HCT116 (cell line): Measurements from ENCODE around the gene ITM2B. TPM values are rescaled to one million over a fixed set of nuclear protein-coding genes. Genes with fewer than 3 reads are reported as not detected.

Experiments used
- ATAC-seq: fragments of 200-7000 bp; cut with Tn5 transposase; 2 replicates; pipeline ENCODE4 v1.9.1; 2020; ENCODE audit warnings: mild to moderate bottlenecking, moderate library complexity
- BruUV-seq: library from RNA; stranded (reverse); fragments of 400-500 nt; replicated peaks from 2 replicates; lab custom pipeline; 2021; lab: Mats Ljungman, UMichigan
- CTCF ChIA-PET: fragments of 300-600 bp; sonication (Branson Sonifier 250); formaldehyde crosslinking; loops from one replicate; lab custom pipeline; 2021; ENCODE audit warnings: antibody characterized with exemption; lab: Charles Lee
- POLR2A ChIA-PET: fragments of 300-600, 350-600 bp; sonication (Branson Sonifier 250); formaldehyde crosslinking; loops from one replicate; lab custom pipeline; 2021; ENCODE audit warnings: antibody characterized with exemption; lab: Charles Lee
- RAD21 ChIA-PET, 2 experiments: fragments of 300-600 bp; sonication (Branson Sonifier 250); formaldehyde crosslinking; loops; one replicate each; lab custom pipeline; 2023; ENCODE audit warnings: low total read pairs in 2 of 2; ENCODE audit not compliant: uncharacterized antibody in 2 of 2, unreplicated experiment in 2 of 2, low non-redundant PET in 1 of 2; lab: Charles Lee
- DNase-seq: peaks from one replicate; pipeline ENCODE4 v3.0.0-alpha.2; 2010; ENCODE audit warnings: low read depth, low spot score
- H2AFZ ChIP-seq: fragments of 200-600 bp; shearing (Covaris generic), sonication (generic); 2 replicates; pipeline ENCODE4 v1.6.1; 2017; ENCODE audit warnings: low read depth, mixed run types, mixed read lengths, antibody characterized with exemption, low read length; ENCODE audit not compliant: poor library complexity, severe bottlenecking
- H3K27ac ChIP-seq: 2 replicates; pipeline ENCODE4 v1.5.1; 2012; ENCODE audit warnings: low read depth, low read length
- H3K27me3 ChIP-seq: fragments of 200-600 bp; sonication (generic); 2 replicates; pipeline ENCODE4 v1.6.1; 2016; ENCODE audit warnings: mixed run types, low read length, mixed read lengths; ENCODE audit not compliant: insufficient read depth
- H3K36me3 ChIP-seq, 2 experiments: fragments of 200-500 bp in 1 of 2; fragments of 200-600 bp in 1 of 2; sonication (Bioruptor generic) in 1 of 2; sonication (generic) in 1 of 2; 2 replicates each; pipeline versions ENCODE4 v1.5.1 to v1.6.1; 2014 to 2016; ENCODE audit warnings: low read length in 2 of 2, inconsistent platforms in 1 of 2, mixed read lengths in 1 of 2, mixed run types in 1 of 2; ENCODE audit not compliant: insufficient read depth in 2 of 2, control insufficient read depth in 1 of 2
- H3K4me1 ChIP-seq, 2 experiments: fragments of 200-600 bp in 1 of 2; sonication (generic) in 1 of 2; 2 replicates each; pipeline versions ENCODE4 v1.5.1 to v1.6.1; 2012 to 2017; ENCODE audit warnings: low read length in 2 of 2, inconsistent platforms in 1 of 2, mild to moderate bottlenecking in 1 of 2, mixed read lengths in 1 of 2, mixed run types in 1 of 2, moderate library complexity in 1 of 2; ENCODE audit not compliant: insufficient read depth in 2 of 2, control insufficient read depth in 1 of 2
- H3K4me2 ChIP-seq: fragments of 200-600 bp; sonication (generic); 2 replicates; pipeline ENCODE4 v1.6.1; 2017; ENCODE audit warnings: mixed run types, low read length, mixed read lengths
- H3K4me3 ChIP-seq, 2 experiments: fragments of 200-600 bp in 1 of 2; sonication (generic) in 1 of 2; replicated peaks in 1 of 2; 2 replicates each; pipeline ENCODE4 v1.5.1; 2011 to 2016; ENCODE audit warnings: low read length in 2 of 2, control low read depth in 1 of 2, low read depth in 1 of 2, mild to moderate bottlenecking in 1 of 2, mixed read lengths in 1 of 2, mixed run types in 1 of 2
- H3K79me2 ChIP-seq: fragments of 200-600 bp; sonication (generic); 2 replicates; pipeline ENCODE4 v1.6.1; 2017; ENCODE audit warnings: mild to moderate bottlenecking, mixed run types, low read length, moderate library complexity, mixed read lengths; ENCODE audit not compliant: insufficient read depth
- H3K9ac ChIP-seq: fragments of 200-600 bp; sonication (generic); 2 replicates; pipeline ENCODE4 v1.6.1; 2016; ENCODE audit warnings: low read length, mixed read lengths
- H3K9me2 ChIP-seq: fragments of 200-600 bp; sonication (generic), shearing (Covaris generic); 2 replicates; pipeline ENCODE4 v1.6.1; 2017; ENCODE audit warnings: mixed run types, mild to moderate bottlenecking, moderate library complexity; ENCODE audit not compliant: insufficient read depth
- H3K9me3 ChIP-seq, 2 experiments: fragments of 200-500 bp in 1 of 2; fragments of 200-600 bp in 1 of 2; sonication (Bioruptor generic) in 1 of 2; sonication (generic) in 1 of 2; 2 replicates each; pipeline ENCODE4 v1.6.1; 2014 to 2017; ENCODE audit warnings: low read length in 2 of 2, mixed read lengths in 2 of 2, inconsistent platforms in 1 of 2, low read depth in 1 of 2, mild to moderate bottlenecking in 1 of 2, mixed run types in 1 of 2, moderate library complexity in 1 of 2; ENCODE audit not compliant: control insufficient read depth in 1 of 2, insufficient read depth in 1 of 2
- H4K20me1 ChIP-seq: fragments of 200-600 bp; sonication (generic), shearing (Covaris generic); 2 replicates; pipeline ENCODE4 v1.6.1; 2017; ENCODE audit warnings: mixed run types, mild to moderate bottlenecking, moderate library complexity; ENCODE audit not compliant: insufficient read depth
- CBX3 ChIP-seq: IDR thresholded peaks from 2 replicates; pipeline ENCODE4 v1.6.1; 2012; ENCODE audit warnings: low read depth
- CEBPB ChIP-seq: IDR thresholded peaks from 2 replicates; pipeline ENCODE4 v1.6.1; 2012; ENCODE audit warnings: low read depth
- EGR1 ChIP-seq: IDR thresholded peaks from 2 replicates; pipeline ENCODE4 v1.6.1; 2012; ENCODE audit warnings: low read depth
- ELF1 ChIP-seq: IDR thresholded peaks from 2 replicates; pipeline ENCODE4 v1.6.1; 2012; ENCODE audit warnings: low read depth, borderline replicate concordance
- EZH2phosphoT487 ChIP-seq: fragments of 200-600 bp; IDR thresholded peaks from 2 replicates; pipeline ENCODE4 v1.6.1; 2018; ENCODE audit warnings: antibody characterized with exemption, borderline replicate concordance
- FOSL1 ChIP-seq: IDR thresholded peaks from 2 replicates; pipeline ENCODE4 v1.6.1; 2012; ENCODE audit warnings: low read depth
- JUND ChIP-seq: IDR thresholded peaks from 2 replicates; pipeline ENCODE4 v1.6.1; 2012
- POLR2A ChIP-seq: IDR thresholded peaks from 2 replicates; pipeline ENCODE4 v1.7.0; 2011; ENCODE audit warnings: borderline replicate concordance; ENCODE audit not compliant: insufficient read depth, insufficient read length; ENCODE audit errors: extremely low read depth
- POLR2AphosphoS5 ChIP-seq: IDR thresholded peaks from 2 replicates; pipeline ENCODE4 v1.6.1; 2011; ENCODE audit warnings: mild to moderate bottlenecking, low read depth, low read length, moderate library complexity
- SIN3A ChIP-seq: IDR thresholded peaks from 2 replicates; pipeline ENCODE4 v1.6.1; 2012; ENCODE audit warnings: low read depth
- SP1 ChIP-seq: IDR thresholded peaks from 2 replicates; pipeline ENCODE4 v1.6.1; 2012; ENCODE audit warnings: low read depth
- SRF ChIP-seq: IDR thresholded peaks from 2 replicates; pipeline ENCODE4 v1.6.1; 2012; ENCODE audit warnings: low read depth
- TCF7L2 ChIP-seq: IDR thresholded peaks from 2 replicates; pipeline ENCODE4 v1.7.0; 2011; ENCODE audit warnings: borderline replicate concordance, inconsistent platforms; ENCODE audit not compliant: insufficient read depth, insufficient read length; ENCODE audit errors: extremely low read depth
- YY1 ChIP-seq: IDR thresholded peaks from 2 replicates; pipeline ENCODE4 v1.6.1; 2011; ENCODE audit warnings: low read length, low read depth, moderate library complexity, mild to moderate bottlenecking; ENCODE audit not compliant: insufficient replicate concordance; ENCODE audit errors: extremely low read depth
- ZFX ChIP-seq: fragments of 450-650 bp; IDR thresholded peaks from 2 replicates; pipeline ENCODE4 v1.6.1; 2017
- ZNF274 ChIP-seq: fragments of 200-500 bp; sonication (Bioruptor generic); IDR thresholded peaks from 2 replicates; pipeline ENCODE4 v1.6.1; 2014; ENCODE audit warnings: mild to moderate bottlenecking, low read depth, low read length, inconsistent platforms
- intact Hi-C: fragments of 100-400 bp; cut with micrococcal nuclease; formaldehyde crosslinking; loops from 2 replicates; pipeline ENCODE4 v1.10.0; 2022
- total RNA-seq: library from RNA; stranded (reverse); gene quantifications from one replicate; pipeline ENCODE4 v1.2.1, GENCODE V29; 2021; ENCODE audit not compliant: unreplicated experiment
- TF ChIP-seq, protein P1 (sequence below): IDR thresholded peaks from 2 replicates; pipeline ENCODE4 v1.6.1; 2011; ENCODE audit warnings: mild to moderate bottlenecking, low read length, moderate library complexity; ENCODE audit not compliant: insufficient replicate concordance; ENCODE audit errors: extremely low read depth
- TF ChIP-seq, protein P2 (sequence below), 3 experiments: fragments of 200-600 bp in 1 of 3; sonication (generic) in 1 of 3; IDR thresholded peaks in 2 of 3; conservative IDR thresholded peaks in 1 of 3; 2 replicates each; pipeline ENCODE4 v1.5.1; 2012 to 2017; ENCODE audit warnings: low read depth in 2 of 3, low read length in 2 of 3, antibody characterized with exemption in 1 of 3, borderline replicate concordance in 1 of 3, control low read depth in 1 of 3, mild to moderate bottlenecking in 1 of 3, mixed read lengths in 1 of 3, mixed run types in 1 of 3, moderate library complexity in 1 of 3; ENCODE audit not compliant: insufficient read depth in 1 of 3

Gene ITM2B
- total RNA-seq, 1 experiment from 2014 or later, result 124 TPM

DNA sequence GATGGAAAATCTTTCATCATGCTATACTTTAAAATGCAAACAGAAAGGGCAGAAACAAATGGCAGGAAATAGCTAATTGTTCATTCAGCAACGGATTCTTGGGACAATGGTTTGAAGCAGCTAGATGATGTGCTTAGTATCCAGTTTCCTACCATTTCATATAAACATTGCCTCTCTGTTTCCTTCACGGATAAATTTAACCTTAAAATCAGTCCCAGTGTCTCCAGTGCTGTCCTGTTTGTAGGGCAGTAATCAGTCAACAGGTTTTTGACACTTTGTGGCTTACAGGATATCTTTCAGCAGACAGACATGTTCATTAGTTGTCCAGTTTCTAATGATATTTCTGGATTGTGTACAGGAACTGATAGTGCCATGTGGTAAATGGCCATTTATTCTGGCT lies 45.8 kb downstream of the ITM2B start:
- Histone ChIP-seq H3K27me3 (no peaks in the 10 kb centered on the region), H3K27ac (no peak overlapping the region), H3K79me2 (no peaks in the 10 kb centered on the region), H2AFZ (no peak overlapping the region), H3K4me3 (no peak overlapping the region), H3K4me2 (no peak overlapping the region), H3K9me3 (no peaks in the 10 kb centered on the region), H3K9me2 (no peaks in the 10 kb centered on the region), H3K9ac (no peak overlapping the region), H3K4me1 (no peaks in the 10 kb centered on the region), H4K20me1 (no peaks in the 10 kb centered on the region), H3K36me3 (no peaks in the 10 kb centered on the region)
- CTCF ChIA-PET, result no interaction called here
- RAD21 ChIA-PET, result no interaction called here
- no TSS peak for BruUV-seq
- TF ChIP-seq EZH2phosphoT487, result no peak
- TF ChIP-seq ZFX, result no peak
- TF ChIP-seq JUND, result no peak
- no peak for TF ChIP-seq TCF7L2
- TF ChIP-seq ZNF274, result no peak
- TF ChIP-seq, protein P1, sequence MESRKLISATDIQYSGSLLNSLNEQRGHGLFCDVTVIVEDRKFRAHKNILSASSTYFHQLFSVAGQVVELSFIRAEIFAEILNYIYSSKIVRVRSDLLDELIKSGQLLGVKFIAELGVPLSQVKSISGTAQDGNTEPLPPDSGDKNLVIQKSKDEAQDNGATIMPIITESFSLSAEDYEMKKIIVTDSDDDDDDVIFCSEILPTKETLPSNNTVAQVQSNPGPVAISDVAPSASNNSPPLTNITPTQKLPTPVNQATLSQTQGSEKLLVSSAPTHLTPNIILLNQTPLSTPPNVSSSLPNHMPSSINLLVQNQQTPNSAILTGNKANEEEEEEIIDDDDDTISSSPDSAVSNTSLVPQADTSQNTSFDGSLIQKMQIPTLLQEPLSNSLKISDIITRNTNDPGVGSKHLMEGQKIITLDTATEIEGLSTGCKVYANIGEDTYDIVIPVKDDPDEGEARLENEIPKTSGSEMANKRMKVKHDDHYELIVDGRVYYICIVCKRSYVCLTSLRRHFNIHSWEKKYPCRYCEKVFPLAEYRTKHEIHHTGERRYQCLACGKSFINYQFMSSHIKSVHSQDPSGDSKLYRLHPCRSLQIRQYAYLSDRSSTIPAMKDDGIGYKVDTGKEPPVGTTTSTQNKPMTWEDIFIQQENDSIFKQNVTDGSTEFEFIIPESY, result no peak
- TF ChIP-seq POLR2AphosphoS5, result no peak
- TF ChIP-seq ELF1, result no peak
- no peak for TF ChIP-seq YY1
- no peak for TF ChIP-seq SP1
- TF ChIP-seq POLR2A, result no peak
- TF ChIP-seq SIN3A, result no peak
- no peak for TF ChIP-seq FOSL1
- TF ChIP-seq CEBPB, result no peak
- no peak for TF ChIP-seq SRF
- TF ChIP-seq, protein P2, sequence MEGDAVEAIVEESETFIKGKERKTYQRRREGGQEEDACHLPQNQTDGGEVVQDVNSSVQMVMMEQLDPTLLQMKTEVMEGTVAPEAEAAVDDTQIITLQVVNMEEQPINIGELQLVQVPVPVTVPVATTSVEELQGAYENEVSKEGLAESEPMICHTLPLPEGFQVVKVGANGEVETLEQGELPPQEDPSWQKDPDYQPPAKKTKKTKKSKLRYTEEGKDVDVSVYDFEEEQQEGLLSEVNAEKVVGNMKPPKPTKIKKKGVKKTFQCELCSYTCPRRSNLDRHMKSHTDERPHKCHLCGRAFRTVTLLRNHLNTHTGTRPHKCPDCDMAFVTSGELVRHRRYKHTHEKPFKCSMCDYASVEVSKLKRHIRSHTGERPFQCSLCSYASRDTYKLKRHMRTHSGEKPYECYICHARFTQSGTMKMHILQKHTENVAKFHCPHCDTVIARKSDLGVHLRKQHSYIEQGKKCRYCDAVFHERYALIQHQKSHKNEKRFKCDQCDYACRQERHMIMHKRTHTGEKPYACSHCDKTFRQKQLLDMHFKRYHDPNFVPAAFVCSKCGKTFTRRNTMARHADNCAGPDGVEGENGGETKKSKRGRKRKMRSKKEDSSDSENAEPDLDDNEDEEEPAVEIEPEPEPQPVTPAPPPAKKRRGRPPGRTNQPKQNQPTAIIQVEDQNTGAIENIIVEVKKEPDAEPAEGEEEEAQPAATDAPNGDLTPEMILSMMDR (IDR thresholded peaks at IDR 0.05 in 2 of 3, conservative IDR thresholded peaks at IDR 0.05 in 1 of 3; ENCODE audit: borderline replicate concordance in 1 of 3, insufficient read depth in 1 of 3, low read depth in 2 of 3, low read length in 2 of 3), result no peak
- TF ChIP-seq CBX3, result no peak
- no peak for TF ChIP-seq EGR1
- intact Hi-C loops, result no loop called here
- POLR2A ChIA-PET, result no interaction called here
- ATAC-seq (no peak), DNase-seq (no peak)
